GM12878 (cell line): ENCODE measurements around the gene ANO3. TPM values are rescaled to one million over a fixed set of nuclear protein-coding genes. Genes with fewer than 3 reads are reported as not detected.

ENCODE experiments used
- ATAC-seq: fragments of 200-7000 bp; cut with Tn5 transposase; 3 replicates; pipeline ENCODE4 v1.9.1; 2020; ENCODE audit warnings: mild to moderate bottlenecking, moderate library complexity
- BruUV-seq: library from RNA; stranded (reverse); fragments of 400-500 nt; replicated peaks from 2 replicates; lab custom pipeline; 2021; lab: Mats Ljungman, UMichigan
- CTCF ChIA-PET: fragments of 300-600 bp; sonication (Branson Sonifier 250); formaldehyde crosslinking; extraction: SDS; loops from one replicate; lab custom pipeline; 2021; ENCODE audit warnings: inconsistent platforms; lab: Yijun Ruan, JAX
- POLR2A ChIA-PET: fragments of 350-600 bp; formaldehyde crosslinking; extraction: SDS; loops from one replicate; lab custom pipeline; 2021; ENCODE audit warnings: inconsistent platforms; lab: Charles Lee
- RAD21 ChIA-PET: fragments of 300-600 bp; sonication (Branson Sonifier 250); formaldehyde crosslinking; loops from one replicate; lab custom pipeline; 2023; ENCODE audit warnings: antibody characterized with exemption; ENCODE audit not compliant: unreplicated experiment; lab: Charles Lee
- SMC1A ChIA-PET: fragments of 300-600 bp; sonication (Branson Sonifier 250); formaldehyde crosslinking; loops from one replicate; lab custom pipeline; 2023; ENCODE audit not compliant: unreplicated experiment, uncharacterized antibody; lab: Charles Lee
- DNase-seq: peaks from one replicate; pipeline ENCODE4 v3.0.0-alpha.2; 2011; ENCODE audit warnings: low read depth, low spot score
- FAIRE-seq: peaks from 3 replicates; lab custom pipeline; 2011; peaks lifted over from hg19 to GRCh38; lab: Jason Lieb, UNC
- H2AFZ ChIP-seq: 2 replicates; pipeline ENCODE4 v1.6.0; 2011; ENCODE audit warnings: low read depth, low read length, control low read depth; ENCODE audit not compliant: control insufficient read depth
- H3K27ac ChIP-seq: 2 replicates; pipeline ENCODE4 v1.5.1; 2011; ENCODE audit warnings: control low read depth; ENCODE audit not compliant: control insufficient read depth, insufficient read depth
- H3K27me3 ChIP-seq, 2 experiments: replicated peaks in 1 of 2; 2 replicates each; pipeline versions ENCODE4 v1.6.0 to v1.6.1; 2011; ENCODE audit warnings: low read length in 1 of 2; ENCODE audit not compliant: control insufficient read depth in 2 of 2, insufficient read depth in 2 of 2
- H3K36me3 ChIP-seq, 2 experiments: 2 replicates each; pipeline ENCODE4 v1.5.1; 2011; ENCODE audit warnings: low read length in 1 of 2; ENCODE audit not compliant: control insufficient read depth in 2 of 2, insufficient read depth in 2 of 2
- H3K4me1 ChIP-seq: 2 replicates; pipeline ENCODE4 v1.6.1; 2011; ENCODE audit warnings: mild to moderate bottlenecking, low read length, moderate library complexity, mixed read lengths; ENCODE audit not compliant: control insufficient read depth, insufficient read depth
- H3K4me2 ChIP-seq: 2 replicates; pipeline ENCODE4 v1.6.0; 2011; ENCODE audit warnings: control low read depth; ENCODE audit not compliant: control insufficient read depth, insufficient read depth
- H3K4me3 ChIP-seq: fragments of 200-600 bp; sonication (generic); 2 replicates; pipeline ENCODE4 v1.5.1; 2016
- H3K79me2 ChIP-seq: 2 replicates; pipeline ENCODE4 v1.6.0; 2011; ENCODE audit warnings: low read length; ENCODE audit not compliant: control insufficient read depth, insufficient read depth
- H3K9ac ChIP-seq: 2 replicates; pipeline ENCODE4 v1.8.0; 2011; ENCODE audit warnings: low read length, control low read depth, mixed read lengths; ENCODE audit not compliant: control insufficient read depth, insufficient read depth
- H3K9me3 ChIP-seq: replicated peaks from 3 replicates; pipeline ENCODE4 v1.5.1; 2011; ENCODE audit warnings: mild to moderate bottlenecking, low read length; ENCODE audit not compliant: control insufficient read depth, insufficient read depth
- H4K20me1 ChIP-seq: 2 replicates; pipeline ENCODE4 v1.6.0; 2011; ENCODE audit not compliant: control insufficient read depth, insufficient read depth
- CBX5 ChIP-seq: sonication (generic); IDR thresholded peaks from 2 replicates; pipeline ENCODE4 v1.6.1; 2016; ENCODE audit warnings: low read depth, moderate library complexity, mild to moderate bottlenecking, inconsistent platforms
- CREB1 ChIP-seq: IDR thresholded peaks from 2 replicates; pipeline ENCODE4 v1.6.1; 2012; ENCODE audit warnings: low read depth, mild to moderate bottlenecking, inconsistent platforms
- EGR1 ChIP-seq, 2 experiments: IDR thresholded peaks; 1 replicate in 1 of 2; 2 replicates in 1 of 2; pipeline ENCODE4 v1.6.1; 2011 to 2012; ENCODE audit warnings: low read depth in 2 of 2, low read length in 2 of 2, borderline replicate concordance in 1 of 2, mild to moderate bottlenecking in 1 of 2, moderate library complexity in 1 of 2
- EZH2 ChIP-seq: IDR thresholded peaks from 2 replicates; pipeline ENCODE4 v1.6.1; 2012; ENCODE audit warnings: low read depth, mild to moderate bottlenecking, control low read depth, inconsistent platforms, low read length, borderline replicate concordance; ENCODE audit not compliant: control insufficient read depth
- JUND ChIP-seq: IDR thresholded peaks from 2 replicates; pipeline ENCODE4 v1.6.1; 2012; ENCODE audit warnings: low read depth, mild to moderate bottlenecking, low read length, improper control_type of control experiment, moderate library complexity
- MEF2B ChIP-seq: fragments of 450-650 bp; IDR thresholded peaks from 2 replicates; pipeline ENCODE4 v1.6.1; 2018; ENCODE audit warnings: mild to moderate bottlenecking, moderate library complexity; ENCODE audit not compliant: partially characterized antibody, poor library complexity, severe bottlenecking
- PAX8 ChIP-seq: fragments of 450-650 bp; IDR thresholded peaks from 2 replicates; pipeline ENCODE4 v1.6.1; 2017; ENCODE audit warnings: mild to moderate bottlenecking, moderate library complexity
- POU2F2 ChIP-seq: IDR thresholded peaks from 3 replicates; pipeline ENCODE4 v1.6.1; 2011; ENCODE audit warnings: low read depth, mild to moderate bottlenecking, low read length, borderline replicate concordance
- RB1 ChIP-seq: fragments of 450-650 bp; formaldehyde crosslinking; IDR thresholded peaks from 2 replicates; pipeline ENCODE4 v1.6.1; 2017; ENCODE audit warnings: mild to moderate bottlenecking, borderline replicate concordance
- WRNIP1 ChIP-seq: IDR thresholded peaks from 2 replicates; pipeline ENCODE4 v1.6.1; 2011; ENCODE audit warnings: low read depth, low read length, improper control_type of control experiment, borderline replicate concordance
- YBX1 ChIP-seq: fragments of 450-650 bp; IDR thresholded peaks from 2 replicates; pipeline ENCODE4 v1.6.1; 2016; ENCODE audit warnings: antibody characterized with exemption
- ZBTB33 ChIP-seq: fragments of 450-650 bp; IDR thresholded peaks from 2 replicates; pipeline ENCODE4 v1.6.1; 2017; ENCODE audit warnings: mild to moderate bottlenecking
- ZNF622 ChIP-seq: fragments of 450-650 bp; IDR thresholded peaks from 2 replicates; pipeline ENCODE4 v1.6.1; 2017; ENCODE audit warnings: mild to moderate bottlenecking, inconsistent platforms
- ZSCAN29 ChIP-seq: fragments of 450-650 bp; IDR thresholded peaks from 2 replicates; pipeline ENCODE4 v1.6.1; 2017; ENCODE audit warnings: mild to moderate bottlenecking, moderate library complexity
- WGBS: methylation state at CpG from one replicate; pipeline ENCODE4 v1.1.6; 2016; ENCODE audit warnings: low lambda C conversion rate; ENCODE audit not compliant: insufficient replicate concordance, insufficient coverage; ENCODE audit errors: missing lambda C conversion rate; 5-methylcytosine and 5-hydroxymethylcytosine counted together
- in situ Hi-C: fragments of 300-500 bp; cut with MboI; formaldehyde crosslinking; loops from 9 replicates; pipeline ENCODE4 v1.14.3; 2018; ENCODE audit warnings: mixed read lengths
- intact Hi-C: fragments of 100-400 bp; cut with micrococcal nuclease; formaldehyde crosslinking; loops from one replicate; pipeline ENCODE4 v1.14.2; 2022; ENCODE audit not compliant: unreplicated experiment
- polyA plus RNA-seq, 11 experiments: library from polyadenylated mRNA; depleted of rRNA in 4 of 11; unstranded in 6 of 11; stranded (reverse) in 5 of 11; fragments of >200 nt; fragmentation: Nextera tagmentation in 4 of 11; fragmentation: Illumina TruSeq in 1 of 11; extraction: Ambion mirVana in 4 of 11; extraction: Trizol in 1 of 11; gene quantifications; 1 replicate in 1 of 11; 2 replicates in 10 of 11; pipeline versions ENCODE4 v1.2.1 to v1.2.3, GENCODE V29; 2011 to 2016; ENCODE audit warnings: inconsistent platforms in 2 of 11, missing spikeins in 2 of 11, low read depth in 1 of 11
- total RNA-seq, 4 experiments: library from RNA; depleted of rRNA in 3 of 4; stranded (reverse); fragments of >200 nt in 3 of 4; fragmentation: Illumina TruSeq in 1 of 4; extraction: Trizol in 1 of 4; gene quantifications; 2 replicates each; pipeline versions ENCODE4 v1.2.1 to v1.2.3, GENCODE V29; 2013 to 2021
- TF ChIP-seq, protein P1 (sequence below): fragments of 450-650 bp; IDR thresholded peaks from 2 replicates; pipeline ENCODE4 v1.6.1; 2016; ENCODE audit warnings: mild to moderate bottlenecking

The ANO3 gene
- total and polyA plus RNA-seq, 10 of the 15 experiments (the other 5 are each of a cell fraction or from before 2014, with no cell fraction given), result 0.13 to 5.9 (median 0.44) TPM

DNA sequence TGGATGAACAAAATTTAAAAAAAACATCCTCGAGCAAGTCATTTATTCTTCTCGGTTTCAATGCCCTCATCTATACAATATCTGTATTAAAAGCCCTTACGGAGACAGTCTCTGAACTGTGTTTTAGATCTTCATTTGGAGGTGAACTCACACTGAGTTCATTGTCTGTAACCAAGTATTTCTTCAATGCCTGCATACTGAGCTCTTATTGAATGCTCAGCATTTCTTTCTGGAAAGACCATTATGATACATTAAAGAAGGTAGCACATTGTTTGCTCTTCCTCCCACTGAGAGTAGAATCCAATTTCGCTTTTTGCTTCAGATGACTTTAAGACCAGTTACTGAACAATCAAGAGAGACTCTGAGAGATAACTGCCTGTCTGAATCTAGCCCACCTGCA is 1.7 kb upstream of the ANO3 start (continued):
- TF ChIP-seq EGR1 (IDR thresholded peaks at IDR 0.05; ENCODE audit: borderline replicate concordance in 1 of 2, low read depth in 2 of 2, low read length in 2 of 2) (no peak), MEF2B (no peak), WRNIP1 (no peak), ZBTB33 (no peak)

- ChIA-PET POLR2A (no interaction called here), RAD21 (no interaction called here), SMC1A (interaction anchor here (0.9 kb wide), 1 partner anchor 318 kb away, joined by 4 read pairs; no protein-coding TSS in a partner anchor), CTCF (no interaction called here)
- FAIRE-seq (no peak), ATAC-seq (no peak; the same call in 2 of the 3 replicates), DNase-seq (no peak)
- no peak overlapping the region for H3K4me2 ChIP-seq
- H3K4me3 ChIP-seq, result no peak overlapping the region
- WGBS, result 20% methylated on average over 5 of the region's 5 CpGs
- in situ Hi-C loops (no loop called here), intact Hi-C loops (loop anchor here (10.0 kb wide), 1 partner anchor 222 kb away; no protein-coding TSS in a partner anchor)
- no peaks in the 10 kb centered on the region for H4K20me1 ChIP-seq
- no peaks in the 10 kb centered on the region for H3K79me2 ChIP-seq
- H3K36me3 ChIP-seq, result no peaks in the 10 kb centered on the region
- no TSS peak for BruUV-seq
- H3K9me3 ChIP-seq, result no peaks in the 10 kb centered on the region
- H3K27me3 ChIP-seq, result peaks cover 2 to 4% of the 10 kb centered on the region in 2 experiments; a peak in 3 of 4 replicates
- H3K27ac ChIP-seq, result no peak overlapping the region
- no peaks in the 10 kb centered on the region for H3K4me1 ChIP-seq
- H3K9ac ChIP-seq, result no peak overlapping the region
- no peak overlapping the region for H2AFZ ChIP-seq
- TF ChIP-seq ZBTB33, result no peak
- TF ChIP-seq EZH2, result no peak
- TF ChIP-seq CBX5, result no peak
- no peak for TF ChIP-seq ZSCAN29
- no peak for TF ChIP-seq JUND
- TF ChIP-seq, protein P1, sequence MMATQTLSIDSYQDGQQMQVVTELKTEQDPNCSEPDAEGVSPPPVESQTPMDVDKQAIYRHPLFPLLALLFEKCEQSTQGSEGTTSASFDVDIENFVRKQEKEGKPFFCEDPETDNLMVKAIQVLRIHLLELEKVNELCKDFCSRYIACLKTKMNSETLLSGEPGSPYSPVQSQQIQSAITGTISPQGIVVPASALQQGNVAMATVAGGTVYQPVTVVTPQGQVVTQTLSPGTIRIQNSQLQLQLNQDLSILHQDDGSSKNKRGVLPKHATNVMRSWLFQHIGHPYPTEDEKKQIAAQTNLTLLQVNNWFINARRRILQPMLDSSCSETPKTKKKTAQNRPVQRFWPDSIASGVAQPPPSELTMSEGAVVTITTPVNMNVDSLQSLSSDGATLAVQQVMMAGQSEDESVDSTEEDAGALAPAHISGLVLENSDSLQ, result no peak
- no peak for TF ChIP-seq RB1
- TF ChIP-seq POU2F2, result no peak
- TF ChIP-seq CREB1, result no peak
- TF ChIP-seq PAX8, result no peak
- no peak for TF ChIP-seq ZNF622
- TF ChIP-seq YBX1, result no peak
These were observed 614 bp downstream of the ANO3 start for GRCh38 chr11:26332572-26332915.
